ENCODE results near the gene XIRP1.

GRCh38 chr3:39169712-39170111 lies 22.7 kb downstream of the XIRP1 start:
- TF ChIP-seq CTCF (IDR thresholded peaks at IDR 0.05) (no peak), POLR2AphosphoS5 (IDR thresholded peaks at IDR 0.05; ENCODE audit: low read depth, low read length) (no peak), TCF7L2 (IDR thresholded peaks at IDR 0.05; ENCODE audit: low read depth, low read length) (no peak)

All from Panc1 (cell line).